WTC11 (cell line): Measurements from ENCODE around the gene CCAR1. TPM values are rescaled to one million over a fixed set of nuclear protein-coding genes. Genes with fewer than 3 reads are reported as not detected.

Experiments
- ATAC-seq: fragments of 200-7000 bp; cut with Tn5 transposase; 2 replicates; pipeline ENCODE4 v1.10.0; 2021; ENCODE audit warnings: mild to moderate bottlenecking, moderate library complexity
- CTCF ChIA-PET: fragments of 300-600 bp; sonication (Branson Sonifier 250); formaldehyde crosslinking; loops from one replicate; lab custom pipeline; 2021; ENCODE audit warnings: antibody characterized with exemption; lab: Charles Lee
- POLR2A ChIA-PET: fragments of 350-600 bp; sonication (Branson Sonifier 250); formaldehyde crosslinking; loops from one replicate; lab custom pipeline; 2021; ENCODE audit warnings: antibody characterized with exemption; lab: Charles Lee
- DNase-seq: peaks from one replicate; pipeline ENCODE4 v3.0.0; 2021; ENCODE audit warnings: low spot score
- H3K27ac Mint-ChIP-seq: 2 replicates; pipeline ENCODE4 v1.8.0; 2021; ENCODE audit warnings: mixed read lengths
- H3K27me3 Mint-ChIP-seq: 2 replicates; pipeline ENCODE4 v1.8.0; 2021; ENCODE audit warnings: low read depth, mild to moderate bottlenecking, moderate library complexity, mixed read lengths
- H3K36me3 Mint-ChIP-seq: 2 replicates; pipeline ENCODE4 v1.8.0; 2021; ENCODE audit warnings: mixed read lengths
- H3K4me1 Mint-ChIP-seq: 2 replicates; pipeline ENCODE4 v1.8.0; 2022; ENCODE audit warnings: mixed read lengths
- H3K4me3 Mint-ChIP-seq: 2 replicates; pipeline ENCODE4 v1.8.0; 2021; ENCODE audit warnings: mild to moderate bottlenecking, moderate library complexity, mixed read lengths
- H3K9me3 Mint-ChIP-seq: 2 replicates; pipeline ENCODE4 v1.8.0; 2021; ENCODE audit warnings: mixed read lengths
- AR ChIP-seq: fragments of 250-450 bp; sonication (Bioruptor Pico); IDR thresholded peaks from 2 replicates; pipeline ENCODE4 v1.9.0; 2021; ENCODE audit warnings: mild to moderate bottlenecking
- CREB1 ChIP-seq: sonication (generic); formaldehyde crosslinking; IDR thresholded peaks from 2 replicates; pipeline ENCODE4 v1.8.0; 2023; ENCODE audit warnings: mild to moderate bottlenecking, missing genetic modification reagents
- E2F4 ChIP-seq: sonication (generic); formaldehyde crosslinking; IDR thresholded peaks from 2 replicates; pipeline ENCODE4 v1.8.1; 2022; ENCODE audit warnings: low read depth, mild to moderate bottlenecking, moderate library complexity, missing genetic modification reagents, borderline replicate concordance
- FOXK1 ChIP-seq: sonication (generic); formaldehyde crosslinking; IDR thresholded peaks from 2 replicates; pipeline ENCODE4 v1.8.0; 2022; ENCODE audit warnings: mild to moderate bottlenecking, moderate library complexity, missing genetic modification reagents
- FOXP4 ChIP-seq: sonication (generic); formaldehyde crosslinking; IDR thresholded peaks from 2 replicates; pipeline ENCODE4 v1.8.0; 2022; ENCODE audit warnings: mild to moderate bottlenecking, missing genetic modification reagents
- GRHL2 ChIP-seq: fragments of 250-450 bp; sonication (Bioruptor Pico); IDR thresholded peaks from 2 replicates; pipeline ENCODE4 v1.8.0; 2022; ENCODE audit warnings: mild to moderate bottlenecking, moderate library complexity; ENCODE audit not compliant: insufficient replicate concordance, severe bottlenecking
- HMGA2 ChIP-seq: fragments of 250-450 bp; sonication (Bioruptor Pico); IDR thresholded peaks from 2 replicates; pipeline ENCODE4 v1.4.0; 2021; ENCODE audit warnings: mild to moderate bottlenecking, moderate library complexity
- MAX ChIP-seq: sonication (generic); formaldehyde crosslinking; IDR thresholded peaks from 2 replicates; pipeline ENCODE4 v1.8.0; 2022; ENCODE audit warnings: mild to moderate bottlenecking, missing genetic modification reagents
- MXD4 ChIP-seq: fragments of 250-450 bp; sonication (Bioruptor Pico); IDR thresholded peaks from 2 replicates; pipeline ENCODE4 v1.8.0; 2021; ENCODE audit warnings: mild to moderate bottlenecking, moderate library complexity, borderline replicate concordance
- OVOL2 ChIP-seq: fragments of 250-450 bp; sonication (Bioruptor Pico); IDR thresholded peaks from 2 replicates; pipeline ENCODE4 v1.9.0; 2021; ENCODE audit warnings: mild to moderate bottlenecking, borderline replicate concordance
- PREB ChIP-seq: sonication (generic); formaldehyde crosslinking; IDR thresholded peaks from 2 replicates; pipeline ENCODE4 v1.8.1; 2022; ENCODE audit warnings: mild to moderate bottlenecking, missing genetic modification reagents, moderate library complexity, borderline replicate concordance
- SMAD3 ChIP-seq: sonication (generic); formaldehyde crosslinking; IDR thresholded peaks from 2 replicates; pipeline ENCODE4 v1.8.0; 2022; ENCODE audit warnings: missing genetic modification reagents, mild to moderate bottlenecking, borderline replicate concordance
- SOX15 ChIP-seq: fragments of 250-450 bp; sonication (Bioruptor Pico); IDR thresholded peaks from 2 replicates; pipeline ENCODE4 v1.9.0; 2021; ENCODE audit warnings: mild to moderate bottlenecking
- TEAD4 ChIP-seq: sonication (generic); formaldehyde crosslinking; IDR thresholded peaks from 2 replicates; pipeline ENCODE4 v1.8.0; 2022; ENCODE audit warnings: mild to moderate bottlenecking, missing genetic modification reagents
- ZNF121 ChIP-seq: sonication (generic); formaldehyde crosslinking; IDR thresholded peaks from 2 replicates; pipeline ENCODE4 v1.8.0; 2023; ENCODE audit warnings: missing genetic modification reagents
- ZNF219 ChIP-seq: sonication (generic); formaldehyde crosslinking; IDR thresholded peaks from 2 replicates; pipeline ENCODE4 v1.8.0; 2023; ENCODE audit warnings: missing genetic modification reagents, mild to moderate bottlenecking, borderline replicate concordance
- ZNF317 ChIP-seq: sonication (generic); formaldehyde crosslinking; IDR thresholded peaks from 2 replicates; pipeline ENCODE4 v1.8.1; 2023; ENCODE audit warnings: low read depth, mild to moderate bottlenecking, moderate library complexity, missing genetic modification reagents, borderline replicate concordance
- ZNF423 ChIP-seq: fragments of 250-450 bp; sonication (Bioruptor Pico); IDR thresholded peaks from 2 replicates; pipeline ENCODE4 v2.1.2; 2022; ENCODE audit warnings: mild to moderate bottlenecking, moderate library complexity
- ZNF512 ChIP-seq: sonication (generic); formaldehyde crosslinking; IDR thresholded peaks from 2 replicates; pipeline ENCODE4 v1.8.1; 2022; ENCODE audit warnings: missing genetic modification reagents, borderline replicate concordance
- total RNA-seq: library from RNA; stranded (reverse); gene quantifications from 3 replicates; pipeline ENCODE4 v1.2.3, GENCODE V29; 2021
- TF ChIP-seq, protein P1 (sequence below): fragments of 200-600 bp; IDR thresholded peaks from 2 replicates; pipeline ENCODE4 v1.8.0; 2022; ENCODE audit warnings: antibody characterized with exemption

Gene CCAR1
- total RNA-seq, 1 experiment from 2014 or later: 95.4 TPM

DNA sequence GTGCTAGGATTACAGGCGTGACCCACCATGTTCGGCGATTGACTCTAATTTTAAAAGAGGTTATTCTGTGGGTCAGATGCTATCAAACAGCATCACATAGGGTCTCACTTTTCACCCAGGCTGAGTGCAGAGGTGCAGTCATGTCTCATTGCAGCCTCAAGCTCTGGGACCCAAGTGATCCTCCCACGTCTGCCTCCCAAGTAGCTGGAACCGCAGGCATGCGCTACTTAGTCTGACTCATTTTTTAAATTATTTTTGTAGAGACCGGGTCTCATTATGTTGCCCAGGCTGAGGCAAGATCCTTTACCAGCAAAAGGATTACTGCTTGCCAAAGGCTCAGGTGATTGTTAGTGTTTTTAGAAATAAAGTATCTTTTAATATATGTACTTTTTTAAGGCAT is 63.4 kb downstream of the CCAR1 start (continued):
- no peak for TF ChIP-seq FOXK1 (CRISPR knock-in tag)
- TF ChIP-seq, all 79 proteins: peak for 0

GRCh38 chr10:68787813-68788212 is 66.8 kb downstream of the CCAR1 start:
- ATAC-seq: no peak
- CTCF ChIA-PET: no interaction called here
- TF ChIP-seq AR (CRISPR knock-in tag) (no peak), ZNF317 (CRISPR knock-in tag) (no peak), OVOL2 (CRISPR knock-in tag) (no peak), ZNF423 (CRISPR knock-in tag) (no peak), SMAD3 (no peak), GRHL2 (CRISPR knock-in tag) (no peak), PREB (CRISPR knock-in tag) (no peak), SOX15 (no peak), ZNF512 (CRISPR knock-in tag) (no peak), MXD4 (no peak), ZNF121 (CRISPR knock-in tag) (no peak), TEAD4 (CRISPR knock-in tag) (no peak), FOXP4 (CRISPR knock-in tag) (no peak), HMGA2 (CRISPR knock-in tag) (no peak), E2F4 (CRISPR knock-in tag) (no peak), MAX (CRISPR knock-in tag) (no peak), ZNF219 (no peak), CREB1 (CRISPR knock-in tag) (no peak)
- TF ChIP-seq, protein P1, sequence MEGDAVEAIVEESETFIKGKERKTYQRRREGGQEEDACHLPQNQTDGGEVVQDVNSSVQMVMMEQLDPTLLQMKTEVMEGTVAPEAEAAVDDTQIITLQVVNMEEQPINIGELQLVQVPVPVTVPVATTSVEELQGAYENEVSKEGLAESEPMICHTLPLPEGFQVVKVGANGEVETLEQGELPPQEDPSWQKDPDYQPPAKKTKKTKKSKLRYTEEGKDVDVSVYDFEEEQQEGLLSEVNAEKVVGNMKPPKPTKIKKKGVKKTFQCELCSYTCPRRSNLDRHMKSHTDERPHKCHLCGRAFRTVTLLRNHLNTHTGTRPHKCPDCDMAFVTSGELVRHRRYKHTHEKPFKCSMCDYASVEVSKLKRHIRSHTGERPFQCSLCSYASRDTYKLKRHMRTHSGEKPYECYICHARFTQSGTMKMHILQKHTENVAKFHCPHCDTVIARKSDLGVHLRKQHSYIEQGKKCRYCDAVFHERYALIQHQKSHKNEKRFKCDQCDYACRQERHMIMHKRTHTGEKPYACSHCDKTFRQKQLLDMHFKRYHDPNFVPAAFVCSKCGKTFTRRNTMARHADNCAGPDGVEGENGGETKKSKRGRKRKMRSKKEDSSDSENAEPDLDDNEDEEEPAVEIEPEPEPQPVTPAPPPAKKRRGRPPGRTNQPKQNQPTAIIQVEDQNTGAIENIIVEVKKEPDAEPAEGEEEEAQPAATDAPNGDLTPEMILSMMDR: no peak
- Mint-ChIP-seq H3K27ac (no peak overlapping the region), H3K36me3 (peaks cover 53% of the 10 kb centered on the region), H3K4me3 (no peak overlapping the region), H3K4me1 (no peaks in the 10 kb centered on the region), H3K9me3 (no peaks in the 10 kb centered on the region), H3K27me3 (no peaks in the 10 kb centered on the region)
- POLR2A ChIA-PET: no interaction called here
- no peak for DNase-seq
